GM19455 (cell line): ENCODE measurements around the gene PTPN20.

ENCODE experiments used
- ATAC-seq: cut with Tn5 transposase; IDR thresholded peaks from one replicate; pipeline ENCODE4 v1.9.1; 2021; ENCODE audit not compliant: unreplicated experiment

The PTPN20 gene

DNA sequence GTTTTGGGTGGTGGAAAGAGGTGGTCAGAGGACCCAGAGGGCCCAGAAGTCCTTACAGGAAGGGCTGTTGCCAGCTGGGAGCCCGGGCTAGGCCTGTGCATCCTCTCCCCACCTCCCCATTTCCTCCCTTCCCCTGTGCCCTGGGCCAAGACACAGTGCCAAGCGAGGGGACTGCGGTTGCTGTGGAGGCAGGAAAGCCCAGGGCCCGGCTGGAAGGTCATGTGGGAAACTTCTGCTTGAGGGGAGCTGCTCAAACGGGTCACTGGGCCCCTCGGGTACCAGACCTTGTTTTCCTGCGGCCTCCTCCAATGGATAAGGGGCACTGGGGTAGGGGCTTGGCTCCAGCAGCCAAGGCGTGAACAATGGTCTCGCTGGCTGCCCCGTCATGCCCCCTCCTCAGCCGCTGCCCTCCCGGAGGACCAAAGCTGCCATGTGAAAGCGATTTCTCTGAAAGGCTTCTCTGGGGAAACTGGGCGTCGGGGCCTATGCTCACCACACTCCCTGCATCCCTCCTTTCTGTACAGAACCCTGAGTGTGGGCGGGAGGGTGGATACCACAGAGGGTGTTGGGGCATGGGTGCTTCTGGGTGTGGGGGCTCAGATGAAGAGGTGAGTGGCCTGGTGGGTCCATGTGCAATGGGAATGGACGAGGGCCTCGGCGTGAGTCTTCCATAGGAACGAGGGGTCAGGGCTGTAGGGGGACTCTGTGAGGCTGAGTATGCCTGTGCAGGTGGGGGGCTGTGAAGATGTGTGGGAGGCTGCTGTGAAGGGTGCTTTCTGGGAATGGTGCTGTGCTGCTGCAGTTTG is 135.3 kb downstream of the PTPN20 start:
- ATAC-seq, result no peak

DNA sequence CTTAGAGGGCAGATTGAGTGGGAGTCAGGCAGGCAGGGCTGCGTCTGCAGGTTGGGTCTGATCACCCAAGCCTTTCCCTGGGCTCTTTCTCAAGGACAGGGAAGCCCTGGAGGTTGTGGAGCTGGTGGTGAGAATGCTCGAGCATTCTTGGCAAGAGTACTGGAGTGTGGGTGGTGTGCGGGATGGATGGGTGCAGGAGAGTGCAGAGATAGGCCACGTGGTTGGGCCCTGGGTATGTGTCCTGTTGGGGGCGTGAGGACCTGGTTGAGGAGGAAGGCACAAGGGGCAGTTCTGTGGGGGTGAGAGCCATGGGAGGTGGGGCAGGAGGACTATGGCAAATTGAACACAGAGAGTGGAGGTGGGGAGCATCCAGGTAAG is 135.9 kb downstream of the PTPN20 start:
- ATAC-seq, result no peak

DNA sequence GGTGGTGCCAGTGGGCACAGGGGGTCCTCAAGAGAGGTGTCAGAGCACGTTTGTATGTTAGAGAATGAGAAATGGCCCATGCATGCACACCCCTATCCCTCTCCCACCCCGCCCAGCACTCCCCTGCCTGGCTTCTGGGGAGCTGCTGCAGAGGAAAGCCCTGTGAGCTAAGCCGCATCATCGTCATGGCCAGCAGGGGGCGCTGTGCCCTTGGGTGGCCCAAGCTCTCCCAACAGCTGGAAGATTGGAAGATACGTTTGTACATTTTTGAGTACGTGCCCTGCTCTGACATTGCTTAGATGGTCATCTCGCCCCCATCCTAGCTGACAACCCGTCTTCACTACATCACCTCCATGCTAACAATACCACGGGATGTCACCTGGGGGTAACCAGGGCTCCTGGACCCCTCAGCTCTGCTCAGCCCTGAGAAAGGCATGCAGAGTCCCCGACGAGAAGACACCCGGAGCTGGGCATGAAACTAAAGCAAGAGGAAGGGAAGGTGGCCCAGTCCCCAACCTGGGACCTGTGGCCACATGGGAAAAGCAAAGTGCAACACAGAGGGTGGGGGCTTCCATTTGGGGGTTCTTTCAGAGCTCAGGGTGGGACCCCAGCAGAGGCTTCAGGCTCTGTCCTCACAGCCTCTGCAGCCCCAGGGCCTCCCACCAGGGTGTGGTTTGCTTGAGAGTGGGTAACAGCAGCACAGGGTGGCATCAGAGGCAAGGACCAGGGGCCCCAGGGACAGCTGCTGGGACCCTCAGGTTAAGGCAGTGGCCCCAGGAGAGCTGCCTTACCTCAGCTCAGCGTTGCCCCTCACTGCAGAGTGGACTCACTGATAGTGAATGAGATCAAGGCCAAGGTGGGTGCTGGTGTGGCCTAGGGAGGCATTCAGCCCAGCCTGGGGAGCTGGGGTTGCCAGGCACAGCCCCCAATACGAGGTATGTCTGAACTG is 136.6 kb downstream of the PTPN20 start:
- ATAC-seq, result no peak

DNA sequence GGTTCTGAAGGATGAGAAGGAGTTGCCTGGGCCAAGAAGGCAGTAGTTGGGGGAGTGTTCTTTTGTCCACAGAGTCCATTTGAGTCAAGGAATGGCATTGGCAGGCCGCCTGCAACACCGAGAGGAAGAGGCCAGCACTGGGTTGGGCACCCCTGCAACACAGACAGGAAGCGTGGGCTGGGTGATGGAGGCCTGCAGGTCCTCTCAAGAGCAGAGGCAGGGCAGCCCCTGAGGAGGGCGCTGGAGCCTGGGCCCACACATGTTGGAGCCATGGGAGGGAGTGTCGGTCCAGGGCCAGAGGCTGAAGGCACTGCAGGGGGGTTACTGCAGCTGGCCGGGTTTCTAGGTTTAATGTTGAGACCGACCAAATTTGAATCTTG is 137.3 kb downstream of the PTPN20 start:
- no peak for ATAC-seq

DNA sequence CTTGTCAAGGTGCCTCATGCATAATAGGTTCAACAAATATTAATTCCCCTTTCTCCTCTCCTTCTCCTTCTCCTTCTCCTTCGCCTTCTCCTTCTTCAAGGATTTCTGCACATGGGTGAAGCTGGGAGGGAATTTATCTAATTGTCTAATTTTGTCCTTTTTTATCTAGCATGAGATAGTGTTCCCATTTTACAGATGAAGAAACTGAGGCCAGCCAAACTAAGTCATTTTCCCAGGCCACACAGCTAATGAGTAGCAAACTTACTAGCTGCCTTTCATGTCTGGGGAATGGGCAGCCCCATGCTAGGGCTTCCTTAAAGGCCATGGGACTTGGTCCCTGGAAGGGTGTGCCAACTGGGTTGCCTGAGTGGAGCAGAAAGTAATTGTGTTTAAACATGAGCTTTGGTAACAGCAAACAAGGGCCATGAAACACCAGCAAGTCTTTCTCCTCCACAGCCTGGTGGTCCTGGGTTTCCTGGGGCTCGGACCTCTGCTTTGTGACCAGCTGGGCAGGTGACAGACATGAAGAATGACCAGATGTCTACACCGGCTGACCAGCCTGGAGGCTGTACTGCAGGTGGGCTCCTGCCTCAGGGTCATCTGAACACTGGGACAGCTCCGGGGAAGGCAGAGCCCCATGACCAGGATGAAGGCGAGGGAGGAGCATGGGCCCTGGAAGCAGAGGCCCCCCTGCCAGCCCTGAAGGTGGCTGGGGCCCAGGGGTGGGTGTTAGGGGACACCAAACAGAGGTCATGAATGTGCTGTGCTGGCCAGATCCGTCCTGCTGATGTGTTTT is 138.0 kb downstream of the PTPN20 start:
- ATAC-seq, result no peak

DNA sequence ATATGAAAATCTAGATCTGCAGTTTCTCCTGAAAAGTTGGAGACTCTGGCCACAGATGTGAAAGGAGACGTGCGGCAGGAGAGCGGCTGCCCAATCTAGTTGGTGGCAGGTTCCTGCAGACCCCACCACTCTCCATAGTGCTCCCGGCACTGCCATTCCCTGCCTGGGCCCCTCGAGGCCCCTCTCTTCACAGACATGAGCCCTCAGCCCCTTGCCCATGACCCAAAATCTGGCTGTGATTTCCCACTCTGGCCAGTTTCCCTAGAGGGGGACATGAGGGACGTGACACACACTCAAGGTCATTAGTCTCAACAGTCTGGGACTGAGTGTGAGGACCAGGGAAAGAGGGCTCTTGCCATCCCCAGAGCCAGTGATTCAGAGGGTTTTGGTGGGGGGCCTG is 138.7 kb downstream of the PTPN20 start:
- ATAC-seq, result no peak

DNA sequence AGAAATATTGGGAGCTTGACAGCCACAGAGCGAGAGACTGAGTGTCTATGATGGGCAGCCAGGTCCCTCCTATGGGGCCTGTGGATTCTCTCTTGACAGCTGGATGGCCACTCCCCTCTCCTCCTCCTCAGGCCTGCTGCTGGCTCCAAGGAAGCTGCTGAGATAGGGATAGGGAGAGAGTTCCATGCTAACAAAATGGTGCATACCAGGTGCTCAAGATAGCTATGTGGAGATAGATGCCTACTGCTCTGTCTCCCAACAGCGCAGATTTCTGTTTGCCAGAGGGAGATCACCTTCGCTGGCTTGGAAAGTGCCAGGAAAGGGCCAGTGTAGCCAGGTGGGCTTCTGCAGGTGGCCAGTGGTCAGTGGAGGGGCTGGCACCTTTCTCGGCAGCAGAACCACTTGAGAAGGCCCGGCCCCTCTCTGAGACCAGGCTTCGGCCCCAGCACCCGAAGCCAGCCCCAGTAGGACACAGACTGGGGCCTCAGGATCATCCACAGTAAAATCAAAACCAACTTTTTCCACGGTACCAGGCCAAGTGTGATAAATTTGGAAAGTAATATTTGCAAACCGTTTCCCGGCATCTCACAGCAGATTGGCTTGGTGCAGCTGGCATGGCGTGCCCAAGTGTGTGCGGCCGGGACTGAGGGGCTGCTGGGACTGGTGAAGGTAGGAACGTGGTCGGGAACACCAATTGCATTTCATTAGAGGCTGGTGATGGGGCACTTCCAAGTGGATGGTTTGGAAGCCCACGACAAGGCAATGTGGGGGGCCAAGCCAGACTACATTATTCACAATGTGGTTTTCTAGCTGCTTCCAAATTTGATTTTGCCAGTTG is 139.6 kb downstream of the PTPN20 start:
- no peak for ATAC-seq

DNA sequence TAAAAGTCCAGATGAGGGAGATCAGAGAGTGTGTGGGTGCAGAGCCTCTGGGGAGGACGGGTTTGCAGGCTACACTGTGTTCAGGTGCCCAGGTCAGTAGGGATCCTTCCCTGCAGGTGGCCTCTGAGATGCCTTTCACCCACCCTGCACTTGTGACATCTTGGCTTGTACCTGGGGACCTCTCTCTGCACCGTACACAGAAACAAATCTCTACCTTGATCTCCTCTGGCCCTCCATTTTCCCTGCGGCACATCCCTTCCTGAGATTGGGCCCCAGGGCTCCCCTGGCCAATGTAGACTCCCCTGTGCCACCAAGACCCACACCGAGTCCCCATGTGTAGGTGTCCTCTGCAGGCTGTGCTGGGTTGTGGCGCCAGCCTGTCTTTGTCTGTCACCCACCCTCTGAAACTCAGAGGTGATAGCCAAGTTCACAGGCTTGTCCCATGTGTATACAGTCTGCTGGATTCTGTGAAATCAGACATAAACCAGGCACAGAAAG is 140.6 kb downstream of the PTPN20 start:
- ATAC-seq, result no peak
